PFSK-1 (cell line): ENCODE measurements around the gene GDAP1L1.

ENCODE experiments used
- SIN3A ChIP-seq: IDR thresholded peaks from 2 replicates; pipeline ENCODE4 v1.6.1; 2012; ENCODE audit warnings: mild to moderate bottlenecking, low read length, moderate library complexity, borderline replicate concordance; ENCODE audit not compliant: insufficient read depth
- TAF1 ChIP-seq: IDR thresholded peaks from 2 replicates; pipeline ENCODE4 v1.6.1; 2012; ENCODE audit warnings: low read length, control low read depth, borderline replicate concordance; ENCODE audit not compliant: insufficient read depth
- TF ChIP-seq, protein P1 (sequence below), 2 experiments: IDR thresholded peaks; 2 replicates each; pipeline versions ENCODE4 v1.6.1 to v1.8.0; 2011 to 2012; ENCODE audit warnings: low read depth in 2 of 2, low read length in 2 of 2, control low read depth in 1 of 2, inconsistent platforms in 1 of 2, mild to moderate bottlenecking in 1 of 2, moderate library complexity in 1 of 2; ENCODE audit not compliant: insufficient read depth in 1 of 2

DNA sequence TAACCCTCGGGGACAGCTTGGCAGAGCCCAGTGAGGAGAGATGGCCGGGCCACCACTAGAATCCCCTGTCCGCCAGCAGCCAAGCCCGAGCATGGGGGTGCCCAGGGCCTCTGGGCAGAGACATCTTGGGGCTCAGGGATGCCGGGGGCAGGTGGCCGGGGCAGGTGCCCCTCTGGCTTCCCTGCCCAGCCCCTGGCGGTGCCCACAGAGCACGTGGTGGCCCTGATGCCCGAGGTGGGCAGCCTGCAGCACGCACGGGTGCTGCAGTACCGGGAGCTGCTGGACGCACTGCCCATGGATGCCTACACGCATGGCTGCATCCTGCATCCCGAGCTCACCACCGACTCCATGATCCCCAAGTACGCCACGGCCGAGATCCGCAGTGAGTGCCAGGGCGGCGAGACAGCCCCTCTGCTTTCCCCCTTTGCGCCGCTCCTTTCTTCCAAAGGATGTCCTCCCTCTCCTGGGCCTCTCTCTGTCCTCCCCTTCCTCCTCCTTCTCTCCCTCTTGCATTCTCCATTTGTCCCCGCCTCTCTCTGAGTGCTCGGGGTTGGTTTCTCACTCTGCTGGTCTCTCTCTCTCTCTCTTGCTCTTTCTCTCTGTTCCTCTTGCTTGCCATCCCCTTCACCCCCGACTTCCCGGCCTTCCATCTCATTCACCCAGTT, 11.2 kb downstream of the GDAP1L1 start:
- TF ChIP-seq SIN3A (no peak), TAF1 (no peak)
- TF ChIP-seq, protein P1, sequence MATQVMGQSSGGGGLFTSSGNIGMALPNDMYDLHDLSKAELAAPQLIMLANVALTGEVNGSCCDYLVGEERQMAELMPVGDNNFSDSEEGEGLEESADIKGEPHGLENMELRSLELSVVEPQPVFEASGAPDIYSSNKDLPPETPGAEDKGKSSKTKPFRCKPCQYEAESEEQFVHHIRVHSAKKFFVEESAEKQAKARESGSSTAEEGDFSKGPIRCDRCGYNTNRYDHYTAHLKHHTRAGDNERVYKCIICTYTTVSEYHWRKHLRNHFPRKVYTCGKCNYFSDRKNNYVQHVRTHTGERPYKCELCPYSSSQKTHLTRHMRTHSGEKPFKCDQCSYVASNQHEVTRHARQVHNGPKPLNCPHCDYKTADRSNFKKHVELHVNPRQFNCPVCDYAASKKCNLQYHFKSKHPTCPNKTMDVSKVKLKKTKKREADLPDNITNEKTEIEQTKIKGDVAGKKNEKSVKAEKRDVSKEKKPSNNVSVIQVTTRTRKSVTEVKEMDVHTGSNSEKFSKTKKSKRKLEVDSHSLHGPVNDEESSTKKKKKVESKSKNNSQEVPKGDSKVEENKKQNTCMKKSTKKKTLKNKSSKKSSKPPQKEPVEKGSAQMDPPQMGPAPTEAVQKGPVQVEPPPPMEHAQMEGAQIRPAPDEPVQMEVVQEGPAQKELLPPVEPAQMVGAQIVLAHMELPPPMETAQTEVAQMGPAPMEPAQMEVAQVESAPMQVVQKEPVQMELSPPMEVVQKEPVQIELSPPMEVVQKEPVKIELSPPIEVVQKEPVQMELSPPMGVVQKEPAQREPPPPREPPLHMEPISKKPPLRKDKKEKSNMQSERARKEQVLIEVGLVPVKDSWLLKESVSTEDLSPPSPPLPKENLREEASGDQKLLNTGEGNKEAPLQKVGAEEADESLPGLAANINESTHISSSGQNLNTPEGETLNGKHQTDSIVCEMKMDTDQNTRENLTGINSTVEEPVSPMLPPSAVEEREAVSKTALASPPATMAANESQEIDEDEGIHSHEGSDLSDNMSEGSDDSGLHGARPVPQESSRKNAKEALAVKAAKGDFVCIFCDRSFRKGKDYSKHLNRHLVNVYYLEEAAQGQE (IDR thresholded peaks at IDR 0.05; ENCODE audit: insufficient read depth in 1 of 2, low read depth in 2 of 2, low read length in 2 of 2), result no peak
